TTC549 (cell line): ENCODE measurements around the gene RPN2.

Source experiments
- FAIRE-seq: peaks from 2 replicates; lab custom pipeline; 2012; peaks lifted over from hg19 to GRCh38; lab: Jason Lieb, UNC

The RPN2 gene

DNA sequence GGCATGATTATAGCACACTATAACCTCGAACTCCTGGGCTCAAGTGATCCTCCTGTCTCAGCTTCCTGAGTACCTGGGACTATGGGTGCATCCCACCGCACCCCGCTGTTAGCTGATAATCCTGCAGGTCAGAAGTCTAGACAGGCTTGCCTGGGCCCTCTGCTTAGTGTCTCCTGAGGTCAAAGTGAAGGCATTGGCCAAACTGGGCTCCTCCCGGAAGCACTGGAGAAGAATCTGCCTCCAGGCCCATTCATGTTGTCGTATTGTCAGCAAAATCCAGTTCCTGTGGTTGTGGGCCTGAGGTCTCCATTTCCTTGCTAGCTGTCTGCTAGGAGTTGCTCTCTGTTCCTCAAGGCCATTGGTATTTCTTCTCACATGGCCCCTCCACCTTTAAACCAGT is 6.6 kb downstream of the RPN2 start:
- FAIRE-seq: no peak

GRCh38 chr20:37188787-37189186 is 9.7 kb downstream of the RPN2 start:
- no peak for FAIRE-seq

GRCh38 chr20:37189416-37190016 is 10.4 kb downstream of the RPN2 start:
- no peak for FAIRE-seq

DNA sequence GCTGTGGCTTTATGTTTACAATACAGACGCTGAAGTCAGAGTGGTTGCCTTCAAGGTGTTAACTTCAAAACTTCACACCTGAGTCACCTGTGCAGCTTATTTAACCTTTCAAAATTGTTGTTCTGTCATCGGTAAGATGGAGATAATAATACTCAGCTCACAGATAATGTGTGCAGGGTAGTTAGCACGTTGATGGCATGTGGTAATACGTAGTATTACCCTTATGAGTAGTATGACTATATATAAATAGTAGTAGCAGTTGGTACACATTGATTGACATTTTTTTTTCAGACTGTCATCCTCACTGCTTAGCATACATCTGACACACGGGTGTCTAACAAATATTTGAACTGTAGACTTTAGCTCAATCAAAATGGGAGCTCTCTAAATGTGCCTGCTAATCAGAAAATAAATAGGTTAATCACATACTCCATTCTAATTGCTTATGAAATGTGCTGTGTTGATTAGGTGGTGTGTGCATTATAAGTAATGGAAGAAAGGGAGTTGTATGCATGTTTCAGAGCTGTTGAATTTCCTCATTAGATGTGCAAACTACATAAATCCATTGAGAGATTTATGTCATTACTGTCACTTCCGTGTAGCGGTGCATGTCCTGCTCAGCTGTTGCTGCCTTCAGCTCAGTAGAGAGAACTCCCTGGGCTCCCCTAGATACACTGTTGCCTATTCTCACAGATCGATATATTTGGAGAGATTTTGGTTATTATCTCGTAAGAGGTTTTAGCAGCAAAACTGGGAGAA is 11.4 kb downstream of the RPN2 start:
- no peak for FAIRE-seq

DNA sequence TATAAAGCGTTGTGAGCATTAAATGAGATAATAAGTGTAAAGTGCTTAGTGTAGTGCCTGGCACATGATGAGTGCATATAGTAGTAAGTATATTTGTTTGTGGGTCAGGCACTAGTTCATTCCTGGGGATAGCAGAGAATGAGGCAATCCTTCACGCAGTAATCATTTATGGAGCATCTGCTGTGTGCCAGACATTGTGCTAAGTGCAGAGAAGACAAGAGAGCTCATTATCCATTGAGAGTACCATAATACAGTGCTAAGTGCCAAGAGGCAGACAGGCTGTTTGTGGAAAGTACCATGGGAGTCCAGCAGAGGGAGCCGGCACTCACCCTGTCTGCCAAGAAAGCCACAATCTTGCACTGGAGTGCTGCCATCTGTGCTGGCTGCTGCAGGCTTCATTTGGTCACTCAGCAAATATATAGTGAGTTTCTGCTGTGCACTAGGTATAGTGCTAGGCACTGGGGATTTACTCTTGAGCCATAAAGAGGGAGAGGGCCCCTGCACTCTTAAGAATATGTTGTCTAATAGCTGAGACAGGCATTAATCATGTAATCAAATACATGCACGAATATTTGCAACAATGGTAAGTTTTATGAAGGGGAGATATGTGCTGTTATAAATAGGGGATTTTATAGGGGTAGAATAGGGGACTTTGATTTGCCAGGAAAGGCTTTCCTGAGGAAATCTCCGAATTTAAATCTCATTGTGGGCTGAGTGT is 13.2 kb downstream of the RPN2 start:
- peak; percentile 17 for FAIRE-seq

- no peak for FAIRE-seq
Observed at GRCh38 chr20:37193226-37193625, 14.1 kb downstream of the RPN2 start.

DNA sequence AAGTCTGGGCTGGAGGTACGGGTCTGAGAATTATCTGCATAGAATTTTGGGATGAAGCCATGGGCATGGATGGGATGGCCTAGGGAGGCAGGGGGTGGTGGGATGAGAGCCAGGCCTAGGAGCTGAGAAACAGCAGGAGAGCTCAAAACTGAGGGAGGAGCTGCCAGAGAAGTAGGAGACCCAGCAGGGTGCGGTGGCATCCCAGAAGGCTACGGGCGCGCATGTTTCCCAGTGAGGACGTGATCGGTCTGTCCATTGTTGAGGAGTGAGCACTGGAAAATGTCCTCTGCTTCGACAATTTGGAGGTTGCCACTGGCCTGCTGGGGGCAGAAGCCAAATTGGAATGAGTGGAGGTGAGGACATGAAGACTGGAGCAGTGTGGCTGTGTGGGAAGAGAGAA is 14.7 kb downstream of the RPN2 start:
- FAIRE-seq: no peak

GRCh38 chr20:37194621-37195417 is 15.7 kb downstream of the RPN2 start:
- no peak for FAIRE-seq

DNA sequence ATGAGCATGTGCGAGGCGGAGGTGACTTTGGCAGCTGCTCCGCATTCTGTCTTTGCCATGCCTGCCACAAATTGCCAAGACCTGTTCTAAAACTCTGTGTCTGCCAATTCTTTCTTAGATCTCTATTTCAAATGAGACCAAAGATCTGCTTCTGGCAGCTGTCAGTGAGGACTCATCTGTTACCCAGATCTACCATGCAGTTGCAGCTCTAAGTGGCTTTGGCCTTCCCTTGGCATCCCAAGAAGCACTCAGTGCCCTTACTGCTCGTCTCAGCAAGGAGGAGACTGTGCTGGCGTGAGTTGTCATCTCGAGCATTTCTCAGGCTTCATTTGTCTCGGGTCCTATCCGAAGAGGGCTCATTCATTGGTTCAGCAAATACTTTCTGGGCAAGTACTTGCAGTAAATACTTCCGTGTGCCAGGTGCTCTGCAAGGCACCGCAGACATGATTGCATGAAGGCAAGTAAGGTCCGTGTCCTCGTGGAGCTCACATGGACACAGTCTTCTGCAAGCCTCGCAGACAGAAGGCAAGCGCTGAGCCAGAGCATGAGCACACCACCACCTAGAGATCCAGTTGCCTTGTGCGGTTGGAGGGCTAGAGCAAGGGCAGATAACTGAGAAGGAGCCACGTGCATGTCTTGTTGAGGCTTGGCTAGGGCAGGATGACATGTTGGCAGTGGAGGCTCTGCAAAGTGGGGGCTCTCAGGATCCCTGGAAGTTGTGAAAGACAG is 20.0 kb downstream of the RPN2 start:
- no peak for FAIRE-seq

DNA sequence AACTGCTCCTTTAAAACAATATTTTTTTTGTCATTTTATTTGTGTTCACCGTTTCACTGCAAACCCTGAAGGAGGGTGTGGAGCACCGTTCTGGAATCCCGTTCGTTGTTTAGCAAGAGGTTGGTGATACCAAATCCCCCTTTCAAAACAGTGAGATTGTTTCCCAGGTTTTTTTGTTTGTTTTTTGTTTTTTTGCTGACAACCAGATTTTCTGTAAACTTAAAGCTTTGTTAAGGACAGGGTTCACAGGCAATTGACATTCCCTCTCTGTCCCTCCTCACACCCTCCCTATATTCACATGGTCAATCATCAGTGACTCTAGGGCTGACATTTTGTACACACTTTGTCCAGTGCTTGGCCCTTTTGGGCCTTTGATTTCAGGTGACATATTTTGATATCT is 21.2 kb downstream of the RPN2 start:
- no peak for FAIRE-seq

- no peak for FAIRE-seq
Observed at GRCh38 chr20:37200926-37201826, 22.0 kb downstream of the RPN2 start.

DNA sequence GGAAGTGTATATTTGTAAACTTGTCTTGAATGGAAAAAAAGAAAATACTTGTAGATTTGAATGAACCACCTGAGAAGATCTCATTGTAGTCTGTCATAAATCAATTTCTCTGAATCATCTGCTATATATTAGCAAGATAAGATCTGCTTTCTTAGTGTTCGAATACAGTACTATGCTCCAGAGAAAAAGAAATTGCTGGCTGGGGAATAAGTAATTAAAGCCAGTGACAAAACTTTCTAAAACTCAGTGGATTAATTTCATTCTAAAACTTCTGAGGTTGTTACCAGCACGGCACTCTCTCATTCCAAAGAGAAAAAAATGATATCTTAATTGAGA is 22.7 kb downstream of the RPN2 start:
- FAIRE-seq: no peak

GRCh38 chr20:37202267-37202943 is 23.3 kb downstream of the RPN2 start:
- peak; percentile 67 for FAIRE-seq

- no peak for FAIRE-seq
Observed at GRCh38 chr20:37204056-37204455, 24.9 kb downstream of the RPN2 start.

DNA sequence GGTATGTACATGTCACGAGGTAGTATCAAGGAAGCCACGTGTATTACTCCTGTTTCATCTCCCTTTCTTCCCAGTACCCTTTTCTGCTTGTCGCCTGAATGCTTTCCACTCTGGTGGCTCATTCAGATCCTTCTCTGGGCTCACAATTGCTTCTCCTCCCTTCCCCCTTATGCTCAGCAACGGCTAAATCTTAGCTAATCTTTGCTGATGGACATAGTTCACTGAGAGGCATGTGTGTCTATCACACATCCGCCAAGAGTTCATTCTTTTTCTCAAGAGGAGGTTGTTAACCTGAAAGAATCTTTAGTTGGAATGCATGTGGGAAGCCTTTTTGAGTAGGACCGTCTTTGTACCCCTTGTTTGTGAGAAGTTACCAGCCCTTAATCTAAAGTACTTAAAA is 26.0 kb downstream of the RPN2 start:
- FAIRE-seq: no peak

- no peak for FAIRE-seq
Observed at GRCh38 chr20:37205794-37206193, 26.7 kb downstream of the RPN2 start.

DNA sequence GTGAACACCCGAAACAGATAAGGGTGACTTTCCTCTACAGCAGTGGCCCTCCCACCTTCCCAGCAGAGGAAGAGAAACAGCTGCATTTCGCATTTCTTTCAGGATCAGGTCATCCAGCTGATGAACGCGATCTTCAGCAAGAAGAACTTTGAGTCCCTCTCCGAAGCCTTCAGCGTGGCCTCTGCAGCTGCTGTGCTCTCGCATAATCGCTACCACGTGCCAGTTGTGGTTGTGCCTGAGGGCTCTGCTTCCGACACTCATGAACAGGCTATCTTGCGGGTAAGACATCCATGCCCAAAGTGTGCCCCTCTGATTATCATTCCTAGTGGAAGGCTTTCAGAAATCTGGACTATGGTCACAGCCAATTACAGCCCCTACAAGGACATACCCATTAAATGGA is 28.0 kb downstream of the RPN2 start:
- FAIRE-seq: no peak

- FAIRE-seq: no peak
Observed at GRCh38 chr20:37209193-37209592, 30.1 kb downstream of the RPN2 start.

- no peak for FAIRE-seq
Observed at GRCh38 chr20:37209661-37210314, 30.7 kb downstream of the RPN2 start.

DNA sequence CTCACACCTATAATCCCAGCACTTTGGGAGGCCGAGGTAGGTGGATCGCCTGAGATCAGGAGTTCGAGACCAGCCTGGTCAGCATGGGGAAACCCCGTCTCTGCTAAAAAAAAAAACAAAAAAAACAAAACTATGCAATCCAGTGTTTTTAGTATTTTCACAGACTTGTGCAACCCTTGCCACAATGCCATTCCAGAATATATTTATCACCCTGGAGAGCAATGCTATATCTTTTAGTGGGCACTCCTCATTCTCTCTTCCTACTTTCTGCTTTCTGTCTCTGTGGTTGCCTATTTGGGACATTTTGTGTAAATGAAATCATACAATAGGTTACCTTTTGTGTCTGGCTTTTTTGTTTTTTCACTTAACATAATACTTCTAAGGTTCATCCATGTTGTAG is 39.3 kb downstream of the RPN2 start:
- FAIRE-seq: no peak
